NCI-H1048 (cell line): ENCODE results near the gene NCAPD3.
"Not testable (repeated sequence)": the region's sequence is repeated elsewhere in the genome, so short reads cannot be mapped to it uniquely, and the experiment has no call there.

Experiments used
- DNase-seq: peaks from one replicate; lab custom pipeline; 2025; lab: John Stamatoyannopoulos, UW

The NCAPD3 gene

DNA sequence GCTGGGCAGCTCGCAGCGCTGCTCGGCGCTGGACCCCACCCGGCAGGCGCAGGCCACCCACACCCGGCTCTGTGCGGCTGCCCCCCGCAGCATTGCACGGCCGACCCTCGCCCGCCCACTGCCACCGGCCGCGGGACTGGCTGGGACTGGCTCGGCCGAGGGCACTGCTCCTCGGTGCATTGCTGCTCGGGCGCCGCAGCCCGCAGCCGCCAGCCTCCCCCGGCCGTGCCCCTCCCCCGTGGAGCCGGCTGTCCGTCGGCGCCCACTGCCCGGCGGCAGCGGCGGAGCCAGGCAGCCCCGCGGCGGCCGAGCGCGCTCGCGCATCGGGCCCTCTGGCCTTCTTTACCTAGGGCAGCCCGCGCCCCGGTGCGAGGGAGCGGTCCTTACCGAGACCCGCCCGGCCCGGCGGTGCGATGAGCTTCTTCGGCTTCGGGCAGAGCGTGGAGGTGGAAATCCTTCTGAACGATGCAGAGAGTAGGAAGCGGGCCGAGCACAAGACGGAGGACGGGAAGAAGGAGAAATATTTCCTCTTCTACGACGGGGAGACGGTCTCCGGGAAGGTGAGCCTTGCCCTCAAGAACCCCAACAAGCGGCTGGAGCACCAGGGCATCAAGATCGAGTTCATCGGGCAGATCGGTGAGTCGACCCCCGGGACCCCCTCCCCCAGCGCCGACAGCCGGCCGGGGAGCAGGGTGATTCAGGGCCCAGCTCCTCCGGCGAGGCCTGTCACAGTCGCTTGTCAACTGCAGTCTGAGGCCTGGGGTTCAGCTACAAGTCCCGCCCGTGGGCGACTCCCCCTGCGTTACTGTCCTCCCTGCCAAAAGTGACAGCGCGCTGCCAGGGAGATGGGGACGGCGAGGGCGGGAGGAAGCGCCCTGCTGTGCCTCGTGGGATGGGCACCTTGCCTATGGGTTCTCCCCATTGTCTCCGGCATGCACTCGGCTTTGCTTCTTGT lies 1.2 kb upstream of the NCAPD3 start:
- DNase-seq: no peak

DNA sequence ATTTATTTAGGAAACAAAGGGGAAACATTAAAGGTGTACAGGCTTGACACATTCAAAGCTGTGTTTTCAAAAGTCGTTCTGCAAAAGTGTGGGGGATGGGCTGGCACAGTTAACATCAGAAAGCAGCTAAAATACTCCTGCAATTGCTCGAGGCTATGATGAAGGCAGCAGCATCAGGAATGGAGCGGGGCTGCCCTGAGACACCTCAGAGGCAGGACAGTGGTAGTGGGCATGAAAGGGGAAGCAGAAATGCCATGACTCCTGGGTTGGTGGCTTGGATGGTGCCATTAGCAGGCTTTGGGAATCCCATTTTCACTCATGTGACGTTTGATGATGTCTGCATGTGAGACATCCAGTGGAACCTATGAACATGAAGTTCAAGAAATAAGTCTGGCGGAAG lies 646 bp downstream of the NCAPD3 start:
- DNase-seq: no peak

DNA sequence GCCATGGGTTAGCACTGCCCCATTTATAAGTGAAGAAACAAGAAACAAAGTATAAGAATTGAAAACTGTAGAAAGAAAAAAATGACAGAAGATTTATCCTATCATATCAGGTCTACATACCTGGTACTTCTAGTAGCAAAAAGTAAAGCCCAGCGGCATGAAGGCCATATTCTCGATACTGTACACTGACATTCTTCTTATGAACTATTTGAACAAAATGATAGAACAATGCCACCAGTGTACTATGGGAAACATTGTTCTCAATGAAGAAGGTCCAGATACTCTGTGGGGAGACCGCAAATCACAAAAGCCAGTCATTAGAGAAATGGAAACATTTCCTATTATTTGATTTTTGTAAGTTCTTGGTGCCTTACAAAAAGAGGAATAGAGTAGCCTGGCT lies 7.0 kb downstream of the NCAPD3 start:
- no peak for DNase-seq

DNA sequence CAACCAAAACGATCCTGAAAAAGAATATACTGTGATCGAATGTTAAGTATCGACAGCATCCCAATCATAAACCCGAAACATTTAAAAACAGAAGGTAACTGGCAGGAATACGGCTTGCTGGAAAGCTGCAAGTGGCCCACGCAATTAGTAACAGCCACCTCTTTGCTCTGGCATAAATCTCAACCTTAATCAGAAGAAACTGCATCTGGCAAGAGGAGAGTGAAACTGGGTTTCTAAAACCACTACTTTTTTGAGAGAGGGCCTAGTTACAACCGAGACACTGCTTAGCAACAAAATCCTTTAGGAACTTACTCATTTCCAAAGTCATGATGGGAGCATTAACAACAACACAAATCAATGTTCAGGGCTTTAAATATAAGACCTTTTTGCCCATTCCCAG lies 7.9 kb downstream of the NCAPD3 start:
- no peak for DNase-seq

DNA sequence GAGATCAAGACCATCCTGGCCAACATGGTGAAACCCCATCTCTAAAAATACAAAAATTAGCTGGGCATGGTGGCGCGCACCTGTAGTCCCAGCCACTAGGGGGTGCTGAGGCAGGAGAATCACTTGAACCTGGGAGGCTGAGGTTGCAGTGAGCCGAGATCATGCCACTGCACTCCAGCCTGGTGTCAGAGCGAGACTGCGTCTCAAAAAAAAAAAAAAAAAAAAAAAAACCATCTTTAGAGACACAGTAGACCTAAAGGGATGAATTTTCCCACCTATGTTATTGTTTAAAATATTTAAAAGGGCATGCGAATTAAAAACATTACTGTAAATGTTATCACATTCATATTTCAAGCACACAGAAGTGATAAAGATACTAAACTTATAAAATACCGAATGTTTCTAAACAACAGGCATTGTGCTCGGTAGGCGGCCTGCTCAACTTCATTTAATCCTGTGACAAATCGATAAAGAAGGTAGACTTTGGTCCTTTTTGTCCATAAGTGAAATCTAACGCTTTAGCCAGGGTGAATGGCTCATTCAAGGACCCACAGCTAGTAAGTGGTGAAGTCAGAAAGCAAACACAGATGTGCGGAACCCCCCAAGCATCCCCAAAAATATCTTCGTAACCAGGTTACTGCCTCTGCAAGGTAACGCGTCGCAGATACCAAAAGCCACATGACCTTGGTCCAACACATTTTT lies 16.1 kb downstream of the NCAPD3 start:
- no peak for DNase-seq

DNA sequence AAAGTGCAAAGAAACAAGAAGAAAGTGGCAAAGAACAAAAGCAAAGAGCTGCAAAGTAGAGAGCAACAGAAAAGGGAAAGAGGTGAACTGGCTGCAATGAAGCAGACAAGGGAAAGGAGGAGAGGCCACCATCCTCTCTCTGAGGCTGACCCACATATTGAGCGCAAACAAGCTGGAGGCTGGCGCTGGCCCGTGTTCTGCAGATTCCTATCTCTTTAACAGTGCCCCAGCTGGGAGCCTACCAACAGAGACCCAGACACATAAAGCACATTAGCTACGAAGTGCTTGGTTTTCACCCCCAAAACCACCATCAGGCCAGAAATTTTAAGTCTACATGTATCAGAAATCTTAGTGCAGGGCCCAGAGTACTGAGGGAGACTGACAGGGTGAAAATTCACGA lies 17.6 kb downstream of the NCAPD3 start:
- no peak for DNase-seq

DNA sequence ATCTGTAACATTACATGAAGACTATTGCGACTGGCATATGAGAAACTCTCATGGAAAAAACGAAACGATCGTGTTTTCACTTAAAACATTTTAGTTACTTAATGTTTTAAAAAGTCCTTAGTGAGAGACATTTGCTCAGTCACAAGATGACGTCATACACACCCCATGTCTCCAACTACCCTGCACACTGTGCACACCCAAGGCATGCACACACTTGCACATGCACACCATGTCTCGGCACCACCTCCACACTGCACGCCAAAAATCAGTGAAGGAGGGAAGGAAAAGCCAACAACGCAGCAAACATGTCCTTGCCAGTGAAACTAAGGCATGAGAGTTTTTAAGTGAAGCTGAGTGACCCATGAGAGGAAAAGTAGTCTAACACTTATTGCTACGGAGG lies 18.0 kb downstream of the NCAPD3 start:
- no peak for DNase-seq

DNA sequence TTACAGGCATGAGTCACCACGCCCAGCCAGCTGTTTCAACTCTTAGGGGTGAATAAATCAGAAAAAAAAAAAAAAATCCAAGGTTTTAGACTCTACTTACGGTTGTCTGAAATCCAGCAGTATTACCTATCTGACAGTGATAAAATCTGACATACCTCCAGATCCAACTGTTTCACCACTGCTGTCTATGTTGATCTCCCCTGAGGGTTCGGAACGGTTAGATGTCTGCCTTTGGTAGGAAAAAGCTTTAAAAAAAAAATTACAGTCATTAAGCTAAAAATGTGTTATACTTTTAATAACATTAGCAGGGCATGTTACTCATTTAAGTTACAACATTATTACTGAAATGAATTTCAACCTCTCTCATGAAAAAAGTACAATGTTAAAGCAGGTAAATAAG lies 21.1 kb downstream of the NCAPD3 start:
- no peak for DNase-seq

DNA sequence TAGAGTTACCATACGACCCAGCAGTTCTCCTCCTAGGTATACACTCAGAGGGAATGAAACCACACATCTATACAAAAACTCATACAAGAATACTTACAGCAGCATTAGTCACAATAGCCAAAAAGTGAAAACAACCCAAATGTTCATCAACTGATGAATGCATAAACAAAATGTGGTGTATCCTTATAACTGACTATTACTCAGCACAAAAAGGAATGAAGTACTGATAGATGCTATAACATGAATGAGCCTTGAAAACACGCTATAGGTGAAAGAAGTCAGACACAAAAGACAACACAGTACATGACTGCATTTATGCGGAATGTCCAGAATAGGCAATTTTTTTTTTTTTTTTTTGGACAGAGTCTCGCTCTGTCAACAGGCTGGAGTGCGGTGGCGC lies 23.1 kb downstream of the NCAPD3 start:
- DNase-seq: no peak

DNA sequence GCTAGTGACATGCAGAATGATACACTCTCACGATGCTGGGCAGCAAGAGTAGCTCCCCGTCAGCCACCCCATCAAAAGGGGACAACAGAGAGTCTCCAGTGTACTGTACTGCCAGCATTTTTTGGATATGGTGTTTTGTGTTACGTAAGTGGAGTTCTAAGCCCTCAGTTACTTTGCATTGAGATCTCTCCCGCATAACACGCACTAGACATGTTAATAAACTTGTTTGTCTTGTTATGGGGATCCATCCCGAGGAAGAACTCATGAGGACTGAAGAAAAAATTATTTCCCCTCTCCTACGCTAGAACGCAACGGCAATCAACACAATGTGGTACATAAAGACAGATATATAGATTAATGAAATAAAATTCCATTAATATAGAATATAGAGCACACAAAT lies 24.2 kb downstream of the NCAPD3 start:
- DNase-seq: no peak

DNA sequence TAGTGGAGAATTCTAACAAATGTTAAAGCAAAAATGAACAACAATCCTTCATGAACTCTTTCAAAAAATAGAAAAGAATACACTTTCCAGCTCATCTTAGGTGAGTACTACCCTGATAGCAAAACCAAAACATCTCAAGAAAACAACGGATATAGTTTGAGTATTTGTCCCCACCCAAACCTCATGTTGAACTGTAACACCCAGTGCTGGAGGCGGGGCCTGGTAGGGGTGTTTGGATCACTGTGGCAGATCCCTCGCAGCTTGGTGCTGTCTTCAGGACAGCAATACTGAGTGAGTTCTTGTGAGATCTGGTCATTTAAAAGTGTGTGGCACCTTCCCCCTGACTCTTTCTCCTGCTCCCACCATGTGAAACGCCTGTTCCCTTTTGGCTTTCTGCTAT lies 27.0 kb downstream of the NCAPD3 start:
- DNase-seq: no peak

DNA sequence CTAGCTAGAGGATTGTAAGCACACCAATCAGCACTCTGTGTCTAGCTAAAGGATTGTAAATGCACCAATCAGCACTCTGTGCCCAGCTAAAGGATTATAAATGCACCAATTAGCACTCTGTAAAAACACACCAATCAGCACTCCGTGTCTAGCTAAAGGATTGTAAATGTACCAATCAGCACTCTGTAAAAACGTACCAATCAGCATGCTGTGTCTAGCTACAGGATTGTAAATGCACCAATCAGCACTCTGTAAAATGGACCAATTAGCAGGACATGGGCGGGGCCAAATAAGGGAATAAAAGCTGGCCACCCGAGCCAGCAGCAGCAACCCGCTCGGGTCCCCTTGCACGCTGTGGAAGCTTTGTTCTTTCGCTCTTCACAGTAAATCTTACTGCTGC lies 35.7 kb downstream of the NCAPD3 start:
- not testable (repeated sequence) for DNase-seq

DNA sequence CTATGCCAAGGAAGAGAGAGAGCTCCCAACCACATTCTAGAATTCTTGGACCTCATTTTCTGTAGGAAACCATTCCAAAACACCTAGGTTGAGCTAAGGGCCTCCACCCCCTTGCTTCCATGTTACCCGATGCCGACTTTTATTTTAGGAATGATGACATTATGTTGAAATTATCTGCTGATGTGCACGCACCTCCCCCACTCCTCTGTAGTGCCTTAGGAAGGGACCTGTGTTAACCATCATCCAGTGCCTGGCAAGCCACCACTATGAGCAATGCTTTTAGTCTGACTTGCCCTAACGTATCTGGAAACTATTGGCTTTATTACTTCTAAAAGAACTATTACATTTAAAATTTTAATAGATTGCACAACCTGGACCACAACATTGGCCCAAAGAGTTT lies 42.1 kb downstream of the NCAPD3 start:
- no peak for DNase-seq

DNA sequence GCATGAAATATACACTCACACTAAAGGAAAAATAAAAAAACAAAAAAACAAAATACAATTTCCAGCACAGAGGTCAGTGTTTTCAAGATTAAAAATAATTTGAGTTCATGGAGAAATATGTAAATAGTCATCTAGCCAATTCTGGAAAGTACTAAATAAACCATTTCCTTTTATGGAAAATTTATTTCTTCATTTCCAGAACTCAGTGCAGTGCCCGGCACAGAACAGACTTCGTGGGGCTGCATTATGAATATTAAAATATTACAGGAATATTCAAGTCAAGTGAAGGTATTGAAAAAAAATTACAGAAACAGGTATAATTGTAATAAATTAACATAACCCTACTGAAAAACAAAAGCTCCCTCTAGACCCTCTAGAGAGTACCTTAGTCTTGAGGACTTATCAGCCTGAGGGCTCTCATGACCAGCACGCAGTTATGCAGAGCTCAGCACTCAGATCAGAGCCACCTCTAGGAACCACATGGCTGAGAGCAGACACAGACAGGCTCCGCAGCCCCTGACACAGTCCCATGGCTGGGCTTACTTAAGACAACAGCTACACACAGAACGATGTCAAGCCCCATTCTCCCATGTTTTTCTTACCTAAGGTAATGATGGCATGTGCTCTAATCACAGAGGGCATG lies 45.6 kb downstream of the NCAPD3 start:
- DNase-seq: no peak

DNA sequence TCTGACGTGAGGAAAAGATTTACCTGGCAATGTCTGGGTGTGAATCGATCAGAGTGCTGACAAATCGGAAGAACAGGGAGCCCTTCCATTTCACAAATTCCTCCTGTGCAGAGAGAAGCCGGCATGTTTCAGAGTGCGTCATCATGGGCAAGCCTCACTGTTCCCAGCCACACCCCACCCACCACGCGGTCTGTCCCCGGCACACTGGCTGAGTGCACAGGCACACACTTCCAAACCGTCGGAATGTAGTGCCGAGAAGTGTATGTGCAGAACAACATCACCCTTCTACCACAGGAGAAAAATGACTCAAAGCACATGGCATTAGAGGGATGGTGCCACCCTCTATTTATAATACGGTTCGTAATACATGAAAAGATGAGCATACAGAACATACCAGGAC lies 47.5 kb downstream of the NCAPD3 start:
- no peak for DNase-seq

DNA sequence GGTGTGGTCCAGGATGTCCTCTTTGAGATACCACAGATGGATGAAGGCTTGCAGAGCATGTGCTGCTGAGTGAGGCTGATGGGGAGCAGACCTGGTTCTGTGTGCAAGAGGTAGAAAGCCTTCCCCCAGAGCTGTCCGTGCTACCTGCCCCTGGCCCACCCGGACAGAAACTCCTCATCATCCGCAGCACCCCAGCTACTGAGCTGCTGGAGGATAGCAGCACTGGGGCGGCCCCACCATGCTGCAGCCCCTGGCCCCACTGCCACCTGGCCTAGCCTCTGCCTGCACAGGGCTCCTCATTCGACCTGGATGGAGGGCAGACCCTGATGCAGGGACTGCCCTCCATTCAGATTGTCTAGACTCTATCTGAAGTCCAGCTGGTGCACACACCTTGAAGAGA lies 50.5 kb downstream of the NCAPD3 start:
- DNase-seq: no peak

DNA sequence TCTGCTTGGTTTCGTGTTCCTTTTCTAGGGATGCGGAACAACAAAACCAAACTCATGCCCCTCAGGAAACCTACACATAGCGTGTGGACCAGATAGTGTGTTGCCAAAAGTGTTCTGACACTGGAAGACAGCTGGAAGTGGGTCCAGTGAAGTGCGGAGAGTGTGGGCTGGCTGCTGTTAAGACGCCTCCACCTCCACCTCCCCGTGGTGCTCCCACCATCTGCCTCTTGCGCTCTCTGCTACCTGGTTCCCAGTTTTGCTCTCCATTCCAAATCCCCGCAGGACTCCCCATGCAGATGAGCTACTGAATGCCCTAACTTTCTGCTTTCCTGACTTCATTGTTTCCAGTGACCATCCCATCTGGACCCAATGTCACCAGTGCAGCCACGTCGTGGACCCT lies 51.8 kb downstream of the NCAPD3 start:
- DNase-seq: no peak

DNA sequence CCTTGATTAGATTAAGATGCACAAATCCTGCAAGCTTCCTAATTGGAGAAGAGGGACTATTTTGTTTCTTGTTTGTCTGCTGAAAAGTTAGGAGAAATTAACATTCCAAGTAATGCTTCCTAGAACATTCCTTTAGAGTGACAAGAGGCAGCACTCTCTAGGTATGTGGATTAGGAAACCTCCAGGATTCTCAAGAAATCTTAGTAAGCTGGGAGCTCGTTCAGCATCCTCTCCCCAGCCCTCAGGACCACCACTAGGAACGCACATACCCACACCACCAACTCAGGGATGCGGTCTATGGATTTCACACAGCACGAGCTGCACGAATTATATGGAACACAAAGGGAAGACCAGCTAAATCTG lies 52.9 kb downstream of the NCAPD3 start:
- DNase-seq: no peak

DNA sequence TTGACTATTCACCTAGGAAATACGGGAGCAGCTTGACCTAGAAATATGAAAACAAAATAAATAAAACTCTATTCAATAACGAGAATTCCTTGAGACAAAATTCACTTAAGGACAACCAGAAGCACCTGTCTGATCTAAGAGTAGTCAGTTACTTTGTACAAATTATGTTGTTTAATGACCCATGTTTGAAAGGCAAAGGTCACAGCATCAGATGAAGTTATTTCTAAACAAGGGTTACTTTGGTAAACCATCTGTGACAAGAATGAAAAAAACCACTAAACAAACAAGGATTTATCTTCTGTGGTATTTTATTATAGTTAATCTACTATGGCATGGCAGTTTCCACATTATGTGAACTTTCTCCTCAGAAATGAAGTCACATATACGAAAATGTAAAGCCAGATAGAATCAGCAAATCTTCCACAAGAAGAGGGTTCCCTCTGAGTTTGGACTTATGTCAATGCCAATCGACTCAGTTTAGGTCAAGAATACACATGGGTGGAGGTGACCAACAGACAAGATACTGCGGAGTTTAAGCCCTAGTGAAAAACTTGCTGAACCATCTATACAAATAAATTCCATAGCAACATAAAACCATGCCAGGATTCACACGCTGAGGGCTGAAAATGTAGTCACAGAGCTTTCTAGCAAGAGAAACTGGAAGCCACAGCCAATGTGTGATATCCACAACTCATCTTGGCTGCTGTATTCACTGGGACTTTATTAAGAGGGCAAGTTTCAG lies 53.4 kb downstream of the NCAPD3 start:
- DNase-seq: no peak

DNA sequence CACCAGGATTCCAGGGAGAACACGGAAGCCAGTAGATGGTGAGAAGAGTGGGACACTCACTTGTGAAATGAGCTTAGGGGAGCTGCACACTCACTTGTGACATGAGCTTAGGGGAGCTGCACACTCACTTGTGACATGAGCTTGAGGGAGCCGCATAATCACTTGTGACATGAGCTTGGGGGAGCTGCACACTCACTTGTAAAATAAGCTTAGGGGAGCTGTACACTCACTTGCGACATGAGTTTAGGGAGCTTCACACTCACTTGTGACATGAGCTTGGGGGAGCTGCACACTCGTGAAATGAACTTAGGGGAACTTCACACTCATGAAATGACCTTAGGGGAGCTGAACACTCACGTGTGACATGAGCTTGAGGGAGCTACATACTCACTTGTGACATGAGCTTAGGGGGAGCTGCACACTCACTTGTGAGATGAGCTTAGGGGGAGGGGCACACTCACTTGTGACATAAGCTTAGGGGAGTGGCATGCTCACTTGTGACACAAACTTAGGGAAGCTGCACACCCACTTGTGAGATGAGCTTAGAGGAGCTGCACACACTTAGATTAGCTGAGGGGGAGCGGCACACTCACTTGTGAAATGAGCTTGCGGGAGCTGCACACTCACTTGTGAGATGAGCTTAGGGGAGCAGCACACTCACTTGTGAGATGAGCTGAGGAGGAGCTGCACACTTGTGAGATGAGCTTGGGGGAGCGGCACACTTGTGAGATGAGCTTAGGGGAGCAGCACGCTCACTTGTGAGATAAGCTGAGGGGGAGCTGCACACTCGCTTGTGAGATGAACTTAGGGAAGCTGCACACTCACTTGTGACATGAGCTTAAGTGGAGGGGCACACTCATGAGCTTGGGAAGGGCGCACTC lies 59.0 kb downstream of the NCAPD3 start:
- DNase-seq: no peak

DNA sequence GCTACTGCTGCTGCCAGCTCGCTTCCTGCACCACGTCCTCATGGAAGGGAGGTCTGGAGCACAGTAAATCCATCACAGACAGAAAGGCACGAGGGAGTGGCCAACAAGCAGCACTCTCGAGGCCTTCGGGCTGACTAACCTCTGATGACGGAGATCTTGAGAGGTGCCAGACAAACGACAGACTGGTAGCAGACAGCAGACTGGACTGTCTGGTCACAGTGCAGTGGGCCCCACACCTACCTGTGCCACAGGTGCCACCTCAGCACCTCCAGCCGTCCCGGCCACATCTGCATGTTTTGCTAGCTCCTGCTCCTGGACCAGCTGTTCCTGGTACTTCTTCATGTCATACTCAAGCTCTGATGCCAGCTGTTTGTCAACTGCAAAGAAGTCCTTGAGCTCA lies 64.1 kb downstream of the NCAPD3 start:
- DNase-seq: no peak
